Activated CD4-positive, alpha-beta memory T cell treated with anti-CD3 and anti-CD28 coated beads for 36 hours (primary cell): ENCODE results near the gene RASD2. TPM values are rescaled to one million over a fixed set of nuclear protein-coding genes. Genes with fewer than 3 reads are reported as not detected.

ENCODE experiments used
- CTCF ChIA-PET: fragments of 350-600 bp; sonication (Branson Sonifier 250); formaldehyde crosslinking; loops from one replicate; lab custom pipeline; 2021; ENCODE audit warnings: antibody characterized with exemption, inconsistent platforms; lab: Charles Lee
- POLR2A ChIA-PET: fragments of 350-600 bp; sonication (Branson Sonifier 250); formaldehyde crosslinking; loops from one replicate; lab custom pipeline; 2021; ENCODE audit warnings: antibody characterized with exemption; lab: Charles Lee
- DNase-seq: peaks from one replicate; pipeline ENCODE4 v3.0.0-alpha.2; 2020
- H3K27ac Mint-ChIP-seq: one replicate; pipeline ENCODE4 v1.8.0; 2021; ENCODE audit warnings: mixed read lengths
- H3K27me3 Mint-ChIP-seq: one replicate; pipeline ENCODE4 v1.8.0; 2021; ENCODE audit warnings: mixed read lengths
- H3K36me3 Mint-ChIP-seq: one replicate; pipeline ENCODE4 v1.8.0; 2021; ENCODE audit warnings: mixed read lengths
- H3K4me1 Mint-ChIP-seq: one replicate; pipeline ENCODE4 v1.8.0; 2021; ENCODE audit warnings: low read depth, mixed read lengths
- H3K4me3 Mint-ChIP-seq: one replicate; pipeline ENCODE4 v1.8.0; 2021; ENCODE audit warnings: mild to moderate bottlenecking, mixed read lengths
- H3K9me3 Mint-ChIP-seq: one replicate; pipeline ENCODE4 v1.8.0; 2021; ENCODE audit warnings: mixed read lengths
- intact Hi-C: fragments of 100-400 bp; cut with micrococcal nuclease; formaldehyde crosslinking; loops from one replicate; pipeline ENCODE4 v1.15.1; 2023
- total RNA-seq, 2 experiments: library from RNA; stranded (reverse); gene quantifications; one replicate each; pipeline ENCODE4 v1.2.3, GENCODE V29; 2021

Gene RASD2
- total RNA-seq, 2 experiments from 2014 or later: 0.10 TPM; not detected in 1

DNA sequence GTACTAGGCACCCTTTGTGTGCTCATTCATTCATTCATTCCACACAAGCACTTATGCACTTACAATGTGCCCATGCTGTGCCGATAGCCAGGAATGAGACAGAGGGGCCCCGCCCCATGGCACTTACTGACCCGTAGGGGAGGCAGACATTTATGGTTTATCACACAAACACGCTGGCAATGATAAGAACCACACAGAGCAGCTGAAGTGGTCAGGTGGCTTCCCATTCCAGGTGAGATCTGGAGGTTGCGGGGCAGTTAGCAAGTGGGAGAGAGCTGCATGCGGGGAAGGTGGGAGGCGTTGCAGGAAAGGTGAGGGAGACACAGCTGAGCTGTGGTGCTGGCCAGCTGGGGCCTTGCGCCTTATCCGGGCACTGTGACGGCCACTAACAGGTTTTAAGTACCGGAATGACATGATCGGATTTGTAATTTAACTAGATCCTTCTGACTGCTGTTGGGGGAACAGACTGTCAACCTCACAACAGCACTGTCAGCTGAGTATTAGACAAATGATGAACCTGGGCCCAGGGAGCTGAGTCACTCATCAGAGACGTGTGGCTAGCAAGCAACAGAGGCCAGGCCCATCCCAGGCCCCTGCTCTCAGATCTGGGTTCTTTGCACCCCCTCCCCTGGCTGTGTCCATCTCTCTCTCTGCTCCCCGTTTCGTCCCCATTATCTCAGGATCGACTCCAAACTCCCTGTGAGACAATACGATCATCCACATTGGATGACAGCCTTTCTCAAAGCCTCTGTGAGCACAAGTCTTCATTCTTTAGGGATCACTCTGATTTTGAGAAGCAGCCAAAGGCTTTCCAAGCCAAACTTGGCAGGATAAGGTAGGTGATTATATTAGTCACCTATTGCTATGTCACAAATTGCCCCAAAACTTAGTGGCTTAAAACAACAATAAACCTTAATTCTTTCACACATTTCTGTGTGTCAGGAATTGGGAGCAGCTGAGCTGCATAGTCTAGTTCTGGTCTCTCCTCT is 28.4 kb downstream of the RASD2 start:
- Mint-ChIP-seq H3K36me3 (no peaks in the 10 kb centered on the region), H3K9me3 (no peaks in the 10 kb centered on the region), H3K27ac (no peak overlapping the region), H3K4me1 (no peaks in the 10 kb centered on the region), H3K4me3 (no peak overlapping the region), H3K27me3 (peaks cover 7% of the 10 kb centered on the region)
- DNase-seq: no peak
- ChIA-PET CTCF (no interaction called here), POLR2A (no interaction called here)
- intact Hi-C loops: no loop called here

DNA sequence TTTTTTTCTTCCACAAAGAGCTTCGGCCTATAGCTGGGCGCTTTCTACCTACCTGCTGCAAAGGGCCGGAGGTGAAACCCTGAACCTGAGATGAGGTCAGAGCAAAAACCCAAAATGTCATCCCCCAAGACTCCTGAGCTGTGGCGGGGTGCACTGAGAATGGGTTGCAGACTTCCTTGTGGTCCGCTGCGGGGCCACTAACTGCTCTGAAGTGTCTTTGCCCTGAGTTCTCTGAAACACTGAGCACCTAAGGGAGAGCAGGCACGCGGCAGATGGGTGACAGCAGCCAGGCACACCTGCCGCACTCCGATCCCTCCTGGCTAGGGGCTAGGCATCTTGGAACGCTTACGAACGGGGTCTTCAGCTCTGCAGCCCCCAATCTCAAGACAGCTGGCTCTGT is 29.3 kb downstream of the RASD2 start:
- Mint-ChIP-seq H3K27me3 (peaks cover 7% of the 10 kb centered on the region), H3K36me3 (no peaks in the 10 kb centered on the region), H3K9me3 (no peaks in the 10 kb centered on the region), H3K27ac (no peak overlapping the region), H3K4me1 (no peaks in the 10 kb centered on the region), H3K4me3 (no peak overlapping the region)
- intact Hi-C loops: no loop called here
- ChIA-PET CTCF (interaction anchor here (1.3 kb wide), 1 partner anchor 13 kb away, joined by 5 read pairs; no protein-coding TSS in a partner anchor), POLR2A (no interaction called here)
- DNase-seq: no peak

DNA sequence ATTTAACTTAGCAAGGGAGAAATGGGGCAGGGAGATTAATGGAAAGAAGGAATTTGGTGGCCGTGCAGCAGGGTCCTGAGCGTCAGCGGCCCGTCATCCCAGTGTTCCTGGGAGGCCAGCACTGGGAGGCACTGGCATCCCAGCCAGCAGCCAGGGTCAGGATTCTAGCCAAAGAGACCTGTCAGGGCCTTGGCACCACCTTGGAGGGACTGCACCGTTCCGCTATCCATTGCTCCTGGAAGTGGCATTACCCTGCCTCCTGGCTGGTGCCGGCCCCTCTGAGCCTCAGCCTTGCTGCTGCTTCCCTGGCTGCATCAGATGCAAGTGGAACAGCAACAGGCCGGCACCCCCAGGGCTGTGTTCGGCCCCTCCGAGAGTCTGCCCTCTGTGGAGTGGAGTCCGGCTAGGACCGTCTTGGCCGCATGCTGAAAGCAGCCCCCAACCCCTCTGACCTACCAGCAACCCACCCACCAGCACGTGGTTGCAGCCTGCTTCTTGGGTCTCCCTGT is 30.1 kb downstream of the RASD2 start:
- H3K9me3 Mint-ChIP-seq: no peaks in the 10 kb centered on the region
- POLR2A ChIA-PET: no interaction called here
- intact Hi-C loops: no loop called here
- H3K27ac Mint-ChIP-seq: no peak overlapping the region
- DNase-seq: no peak
- no peak overlapping the region for H3K4me3 Mint-ChIP-seq
- H3K4me1 Mint-ChIP-seq: no peaks in the 10 kb centered on the region
- CTCF ChIA-PET: interaction anchor here (1.3 kb wide), 1 partner anchor 13 kb away, joined by 5 read pairs; no protein-coding TSS in a partner anchor
- no peaks in the 10 kb centered on the region for H3K36me3 Mint-ChIP-seq
- H3K27me3 Mint-ChIP-seq: peaks cover 4% of the 10 kb centered on the region

DNA sequence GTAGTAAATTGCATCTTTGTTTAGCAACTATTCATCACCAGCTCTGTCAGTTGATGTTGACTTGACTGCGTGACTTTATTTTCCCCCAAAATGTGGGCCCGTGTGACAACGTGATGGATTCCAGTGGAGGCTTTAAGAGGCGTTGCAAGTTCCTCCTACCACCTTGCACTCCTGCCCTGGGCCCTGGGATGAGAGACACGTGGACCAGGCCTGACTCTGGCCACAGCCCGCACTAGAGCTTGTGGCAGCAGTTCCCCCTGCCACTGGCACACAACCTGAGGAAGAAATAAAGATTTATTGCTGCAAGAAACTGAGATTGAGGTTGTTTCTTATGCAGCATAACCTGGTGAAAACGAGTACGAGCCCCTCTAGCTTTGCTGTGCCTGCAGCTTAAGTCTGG is 31.9 kb downstream of the RASD2 start:
- Mint-ChIP-seq H3K4me1 (no peaks in the 10 kb centered on the region), H3K27me3 (peaks cover 4% of the 10 kb centered on the region), H3K36me3 (no peaks in the 10 kb centered on the region), H3K4me3 (no peak overlapping the region), H3K9me3 (no peaks in the 10 kb centered on the region), H3K27ac (no peak overlapping the region)
- POLR2A ChIA-PET: interaction anchor here (1.0 kb wide), 1 partner anchor 31 kb away, joined by 3 read pairs; no protein-coding TSS in a partner anchor
- CTCF ChIA-PET: interaction anchor here (1.4 to 1.9 kb wide), 2 partner anchors 9 to 221 kb away, joined by 4 to 6 read pairs; no protein-coding TSS in a partner anchor
- no peak for DNase-seq
- intact Hi-C loops: no loop called here

DNA sequence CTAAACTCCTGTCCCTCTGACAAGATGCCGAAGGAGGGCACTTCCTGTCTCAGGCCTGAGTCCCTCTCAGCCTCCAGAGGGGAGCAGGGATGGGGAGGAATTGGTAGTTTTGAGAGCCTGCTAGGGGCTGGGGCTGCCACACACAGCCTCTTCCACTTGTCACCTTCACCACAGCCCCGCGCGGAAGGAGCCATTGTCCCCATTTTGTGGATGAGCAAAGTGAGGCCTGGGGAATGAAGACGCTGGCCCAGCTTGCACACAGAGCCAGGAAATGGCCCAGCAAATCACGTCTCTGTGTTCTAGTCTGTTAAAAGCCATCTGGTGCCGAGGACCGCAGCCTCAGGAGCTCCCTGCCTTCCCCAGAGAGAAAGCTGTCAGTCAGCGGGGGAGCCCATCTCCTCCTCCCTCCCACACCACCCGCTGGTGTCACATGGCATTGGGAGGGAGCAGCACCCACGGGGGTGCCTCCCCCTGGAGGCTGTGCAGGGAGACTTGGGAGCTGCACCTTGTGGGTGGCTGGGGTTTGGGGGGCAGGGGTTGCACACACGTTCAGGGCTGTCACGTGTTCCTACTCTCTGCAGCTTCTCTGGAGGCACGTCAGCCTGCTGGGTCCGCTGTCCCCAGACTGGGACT is 34.6 kb downstream of the RASD2 start:
- Mint-ChIP-seq H3K27ac (no peak overlapping the region), H3K4me3 (no peak overlapping the region), H3K9me3 (no peaks in the 10 kb centered on the region), H3K36me3 (no peaks in the 10 kb centered on the region), H3K4me1 (no peaks in the 10 kb centered on the region), H3K27me3 (peaks cover 3% of the 10 kb centered on the region)
- intact Hi-C loops: no loop called here
- POLR2A ChIA-PET: interaction anchor here (1.1 kb wide), 1 partner anchor 22 kb away, joined by 3 read pairs; no protein-coding TSS in a partner anchor
- CTCF ChIA-PET: interaction anchor here (1.1 kb wide), 1 partner anchor 145 kb away, joined by 4 read pairs; no protein-coding TSS in a partner anchor
- DNase-seq: no peak

DNA sequence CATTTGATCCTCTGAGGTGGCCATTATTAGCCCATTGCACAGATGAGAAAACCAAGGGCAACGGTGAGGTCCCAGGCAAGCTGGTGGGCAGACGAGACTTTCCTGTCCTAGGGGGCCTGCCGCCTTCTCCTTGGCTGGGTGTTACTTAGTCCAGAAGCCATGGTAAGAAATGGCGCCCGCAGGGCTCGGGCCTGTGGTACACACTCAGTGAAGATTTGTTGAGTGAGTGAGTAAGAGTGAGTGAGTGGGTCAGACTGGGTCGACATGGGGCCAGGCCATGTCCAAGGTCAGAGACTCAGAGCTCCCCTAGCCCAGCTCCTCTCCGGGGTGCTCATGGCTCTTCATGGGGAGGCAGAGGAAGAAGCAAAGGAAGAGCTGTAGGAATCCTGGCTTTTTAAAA is 36.0 kb downstream of the RASD2 start:
- Mint-ChIP-seq H3K9me3 (no peaks in the 10 kb centered on the region), H3K4me1 (no peaks in the 10 kb centered on the region), H3K27me3 (peaks cover 3% of the 10 kb centered on the region), H3K4me3 (no peak overlapping the region), H3K27ac (no peak overlapping the region), H3K36me3 (no peaks in the 10 kb centered on the region)
- POLR2A ChIA-PET: no interaction called here
- intact Hi-C loops: no loop called here
- no peak for DNase-seq
- CTCF ChIA-PET: no interaction called here

DNA sequence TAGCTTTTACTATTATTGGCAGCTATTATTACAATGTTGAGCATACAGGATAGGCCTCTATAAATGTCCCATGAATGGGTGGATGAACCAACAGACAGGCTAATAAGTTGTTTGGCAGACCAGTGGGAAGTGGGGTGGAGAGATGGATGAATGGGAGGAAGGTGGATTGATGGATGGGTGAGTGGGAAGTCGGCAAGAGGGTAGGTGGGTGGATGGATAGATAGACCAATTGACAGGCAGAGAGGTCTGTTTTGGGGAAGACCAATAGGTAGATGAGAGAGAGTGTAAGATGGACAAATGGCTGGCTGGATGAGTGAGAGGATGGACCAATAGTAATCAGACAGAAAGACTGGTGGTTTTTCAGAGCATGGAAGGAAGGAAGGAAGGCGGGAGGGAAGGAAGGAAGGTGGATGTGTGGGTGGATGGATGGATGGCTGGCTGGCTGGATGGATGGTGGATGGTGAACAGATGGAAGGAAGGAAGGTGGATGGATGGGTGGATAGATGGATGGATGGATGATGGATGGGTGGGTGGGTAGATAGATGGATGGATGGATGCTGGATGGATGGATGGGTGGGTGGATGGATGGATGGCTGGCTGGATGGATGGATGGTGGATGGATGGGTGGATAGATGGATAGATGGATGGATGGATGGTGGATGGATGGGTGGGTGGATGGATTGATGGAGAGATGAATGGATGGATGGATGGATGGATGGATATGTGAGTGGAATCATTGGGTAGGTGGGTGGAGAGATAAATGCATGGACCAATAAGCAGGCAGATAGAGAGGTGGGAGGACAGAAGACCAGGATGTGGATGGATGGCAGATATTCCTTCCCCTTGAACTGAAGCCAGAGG is 37.4 kb downstream of the RASD2 start:
- Mint-ChIP-seq H3K9me3 (no peaks in the 10 kb centered on the region), H3K27me3 (peaks cover 3% of the 10 kb centered on the region), H3K4me1 (no peaks in the 10 kb centered on the region), H3K4me3 (no peak overlapping the region), H3K27ac (no peak overlapping the region), H3K36me3 (no peaks in the 10 kb centered on the region)
- CTCF ChIA-PET: interaction anchor here (1.0 kb wide), 2 partner anchors 227 to 488 kb away, joined by 3 read pairs; no protein-coding TSS in a partner anchor
- intact Hi-C loops: no loop called here
- no peak for DNase-seq
- POLR2A ChIA-PET: no interaction called here

DNA sequence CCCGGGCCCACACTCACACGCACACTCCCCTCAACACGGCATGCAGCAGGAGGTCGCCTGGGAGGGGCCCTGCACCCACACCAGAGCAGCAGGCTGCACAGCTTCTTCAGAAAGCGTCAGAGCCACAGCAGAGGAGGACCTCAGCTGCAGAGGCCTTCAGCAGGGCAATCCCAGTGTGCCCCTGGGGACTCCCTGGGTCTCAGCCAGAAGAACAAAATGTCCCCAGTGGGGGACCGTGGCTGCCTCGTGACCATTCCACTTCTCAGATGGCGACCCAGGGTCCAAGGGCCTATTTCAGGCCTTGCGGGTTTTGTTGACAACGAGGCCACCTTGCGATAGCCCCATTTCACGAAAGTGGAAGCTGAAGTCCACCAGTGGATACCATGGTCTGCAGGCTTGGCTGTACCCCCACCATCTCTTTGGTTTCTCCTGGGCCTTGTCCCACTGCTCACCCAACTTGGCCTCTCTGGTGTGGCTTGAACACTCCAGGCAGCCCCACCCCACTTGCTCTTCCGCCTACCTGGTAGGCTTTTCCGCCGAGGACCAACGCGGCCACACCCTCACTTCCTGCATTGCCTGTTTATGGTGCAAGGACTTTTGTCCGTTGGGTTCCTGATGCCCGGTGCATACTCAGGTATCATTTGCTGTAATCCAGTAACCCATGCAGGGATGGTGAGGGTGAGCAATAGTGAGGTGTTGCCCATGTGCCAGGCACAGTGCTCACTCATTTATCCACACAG is 38.4 kb downstream of the RASD2 start:
- no peaks in the 10 kb centered on the region for H3K9me3 Mint-ChIP-seq
- no peaks in the 10 kb centered on the region for H3K36me3 Mint-ChIP-seq
- no peak overlapping the region for H3K27ac Mint-ChIP-seq
- H3K27me3 Mint-ChIP-seq: peaks cover 3% of the 10 kb centered on the region
- intact Hi-C loops: no loop called here
- H3K4me3 Mint-ChIP-seq: no peak overlapping the region
- no peak for DNase-seq
- POLR2A ChIA-PET: no interaction called here
- CTCF ChIA-PET: interaction anchor here (1.8 kb wide), 1 partner anchor 228 kb away, joined by 12 read pairs; no protein-coding TSS in a partner anchor
- H3K4me1 Mint-ChIP-seq: no peaks in the 10 kb centered on the region

DNA sequence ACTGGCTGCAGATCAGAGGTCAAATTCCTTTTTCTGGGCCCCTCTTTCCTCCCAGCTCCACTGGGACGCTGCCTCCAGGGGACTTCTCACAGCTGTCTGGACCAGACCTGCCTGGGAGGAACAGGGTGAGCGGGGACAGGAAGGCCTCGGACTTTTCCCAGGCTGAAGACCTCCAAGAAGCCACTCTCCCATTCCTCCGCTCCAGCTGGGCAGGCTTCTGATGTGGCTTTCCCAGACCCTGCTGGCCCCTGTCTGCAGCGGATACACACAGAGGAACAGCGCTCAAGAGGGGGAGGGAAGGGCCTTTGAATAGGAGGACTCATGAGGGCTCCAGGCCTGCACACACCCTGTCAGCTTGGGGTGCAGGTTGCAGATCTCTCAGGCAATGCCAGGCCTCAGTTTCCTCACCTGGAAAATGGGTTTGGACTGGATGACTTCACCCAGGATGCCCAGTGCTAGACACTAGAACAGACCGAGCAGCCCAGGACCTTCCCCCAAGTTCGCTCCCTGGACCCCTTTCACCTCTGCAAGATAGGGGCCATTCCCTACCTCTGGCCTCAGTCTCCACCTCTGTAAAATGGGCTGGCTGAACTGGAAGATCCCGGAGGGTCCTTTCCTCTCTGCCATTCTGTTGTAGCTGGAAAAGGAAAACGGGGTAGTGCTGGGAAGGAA is 39.9 kb downstream of the RASD2 start:
- POLR2A ChIA-PET: no interaction called here
- no peaks in the 10 kb centered on the region for H3K27me3 Mint-ChIP-seq
- H3K27ac Mint-ChIP-seq: no peak overlapping the region
- CTCF ChIA-PET: interaction anchor here (1.0 to 3.2 kb wide), 5 partner anchors 71 to 485 kb away, joined by 3 to 38 read pairs (median 4); no protein-coding TSS in a partner anchor
- H3K4me3 Mint-ChIP-seq: no peak overlapping the region
- no peaks in the 10 kb centered on the region for H3K36me3 Mint-ChIP-seq
- no peak for DNase-seq
- H3K9me3 Mint-ChIP-seq: no peaks in the 10 kb centered on the region
- no peaks in the 10 kb centered on the region for H3K4me1 Mint-ChIP-seq
- intact Hi-C loops: loop anchor here (10.0 kb wide), 1 partner anchor 46 kb away; no protein-coding TSS in a partner anchor

DNA sequence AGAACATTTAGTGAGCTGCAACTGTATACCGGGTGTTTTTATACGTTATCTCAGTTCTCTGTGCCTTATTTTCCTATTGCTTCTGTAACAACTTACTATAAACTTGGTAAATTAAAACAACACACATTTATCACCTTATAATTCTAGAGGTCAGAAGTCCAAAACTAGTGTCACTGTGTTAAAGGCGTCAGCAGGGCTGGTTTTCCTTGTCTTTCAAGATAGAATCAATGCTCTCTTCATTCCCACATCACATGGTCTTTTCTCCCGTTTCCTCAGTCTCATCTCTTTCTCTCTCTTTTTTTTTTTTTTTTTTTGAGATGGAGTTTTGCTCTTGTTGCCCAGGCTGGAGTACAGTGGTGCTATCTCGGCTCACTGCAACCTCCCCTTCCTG is 40.4 kb downstream of the RASD2 start:
- ChIA-PET CTCF (interaction anchor here (1.0 to 3.2 kb wide), 6 partner anchors 9 to 485 kb away, joined by 3 to 38 read pairs (median 4); no protein-coding TSS in a partner anchor), POLR2A (no interaction called here)
- Mint-ChIP-seq H3K36me3 (no peaks in the 10 kb centered on the region), H3K27me3 (no peaks in the 10 kb centered on the region), H3K4me1 (no peaks in the 10 kb centered on the region), H3K27ac (no peak overlapping the region), H3K9me3 (no peaks in the 10 kb centered on the region), H3K4me3 (no peak overlapping the region)
- intact Hi-C loops: loop anchor here (10.0 kb wide), 1 partner anchor 46 kb away; no protein-coding TSS in a partner anchor
- no peak for DNase-seq
